HFF-Myc (cell line): ENCODE measurements around the gene CRYGA.

Experiments
- DNase-seq: peaks from one replicate; pipeline ENCODE4 v3.0.0-alpha.2; 2011; ENCODE audit warnings: low read depth; ENCODE audit errors: extremely low read depth
- H3K4me3 ChIP-seq: replicated peaks from 2 replicates; pipeline ENCODE4 v1.5.1; 2011; ENCODE audit warnings: low read depth, mild to moderate bottlenecking, control low read depth, low read length
- CTCF ChIP-seq: IDR thresholded peaks from 2 replicates; pipeline ENCODE4 v1.5.1; 2012; ENCODE audit warnings: mild to moderate bottlenecking, low read depth, low read length, control low read depth; ENCODE audit errors: missing control alignments

Gene CRYGA

GRCh38 chr2:208183526-208183925 is 20.1 kb upstream of the CRYGA start:
- TF ChIP-seq CTCF = no peak
- DNase-seq = no peak
- no peak overlapping the region for H3K4me3 ChIP-seq

GRCh38 chr2:208182835-208183234 is 19.4 kb upstream of the CRYGA start:
- no peak overlapping the region for H3K4me3 ChIP-seq
- TF ChIP-seq CTCF = no peak
- DNase-seq = no peak

GRCh38 chr2:208179028-208179609 is 15.7 kb upstream of the CRYGA start:
- TF ChIP-seq CTCF = no peak
- no peak for DNase-seq
- H3K4me3 ChIP-seq = no peak overlapping the region

- H3K4me3 ChIP-seq = no peak overlapping the region
- no peak for TF ChIP-seq CTCF
- DNase-seq = no peak
Measured at GRCh38 chr2:208175840-208176153, 12.4 kb upstream of the CRYGA start.

GRCh38 chr2:208175069-208175839 is 11.9 kb upstream of the CRYGA start:
- TF ChIP-seq CTCF = peak; percentile 95
- peak; percentile 52 for DNase-seq
- H3K4me3 ChIP-seq = no peak overlapping the region

GRCh38 chr2:208174144-208174543 is 10.8 kb upstream of the CRYGA start:
- no peak for TF ChIP-seq CTCF
- no peak for DNase-seq
- no peak overlapping the region for H3K4me3 ChIP-seq
